DLD1 (cell line): ENCODE data around the gene LMO7.

Experiments used
- in situ Hi-C: cut with HindIII; loops from 2 replicates; pipeline ENCODE4 v1.10.0; 2017; ENCODE audit warnings: low sequenced_read_pairs

LMO7 gene

DNA sequence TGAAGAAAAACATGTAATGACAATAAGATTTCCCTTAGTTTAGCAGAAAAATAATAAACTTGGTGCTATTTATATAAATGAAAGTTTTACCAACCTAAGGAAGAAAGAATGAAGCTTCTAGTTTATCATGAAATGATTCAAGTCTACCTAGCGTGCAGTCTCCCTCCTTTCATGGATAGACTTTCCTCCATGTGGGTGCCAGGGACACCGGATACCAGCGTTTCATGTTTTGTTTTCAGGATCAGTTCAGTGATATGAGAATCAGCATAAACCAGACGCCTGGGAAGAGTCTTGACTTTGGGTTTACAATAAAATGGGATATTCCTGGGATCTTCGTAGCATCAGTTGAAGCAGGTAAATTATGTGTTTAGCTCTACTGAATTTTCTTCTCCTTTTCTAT is 196.7 kb downstream of the LMO7 start:
- in situ Hi-C loops: no loop called here

DNA sequence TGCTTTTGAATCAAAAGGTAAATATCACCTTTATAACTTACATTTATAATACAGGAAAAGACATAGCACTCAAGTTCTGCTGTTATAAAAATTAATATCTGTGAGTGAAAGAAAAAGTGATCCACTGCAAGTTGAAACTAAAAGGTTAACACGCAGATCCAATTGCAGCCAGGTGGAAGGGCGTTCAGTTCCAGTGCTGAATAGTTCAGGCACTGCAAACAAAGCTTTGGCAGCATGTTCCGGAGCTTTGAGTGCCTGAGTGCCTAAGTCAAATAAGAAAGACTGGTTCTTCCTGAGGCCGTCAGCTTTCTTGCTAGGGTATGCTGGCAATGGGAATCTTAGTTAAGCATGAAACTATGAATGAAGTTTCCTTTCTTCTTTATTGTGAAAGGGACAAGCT is 200.3 kb downstream of the LMO7 start:
- in situ Hi-C loops: no loop called here

GRCh38 chr13:75838366-75839005 is 202.4 kb downstream of the LMO7 start:
- in situ Hi-C loops: no loop called here

- in situ Hi-C loops: no loop called here
Measured at GRCh38 chr13:75839406-75839805, 203.3 kb downstream of the LMO7 start.

- in situ Hi-C loops: no loop called here
Measured at GRCh38 chr13:75841905-75842304, 205.8 kb downstream of the LMO7 start.

DNA sequence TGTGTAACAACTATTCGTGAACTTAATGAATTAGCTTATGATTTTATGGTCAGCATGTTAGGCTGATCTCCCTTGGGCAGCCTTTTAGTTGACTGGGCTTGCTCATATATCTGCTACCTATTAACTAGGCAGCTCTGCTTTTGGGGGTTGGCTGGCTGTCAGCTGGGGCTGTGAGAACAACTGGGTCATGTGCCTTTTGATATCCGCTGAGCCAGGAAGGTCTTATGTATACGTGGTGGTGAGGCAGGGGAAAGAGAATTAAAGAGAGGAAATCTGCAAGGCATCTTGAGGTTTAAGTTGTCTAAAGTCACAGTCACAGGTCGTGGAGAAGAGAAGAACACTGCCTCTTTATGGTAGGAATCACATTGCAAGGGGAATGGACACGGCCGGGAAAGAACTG is 206.9 kb downstream of the LMO7 start:
- in situ Hi-C loops: no loop called here

- in situ Hi-C loops: no loop called here
Measured at GRCh38 chr13:75843991-75844390, 207.9 kb downstream of the LMO7 start.

- in situ Hi-C loops: no loop called here
Measured at GRCh38 chr13:75847588-75847987, 211.5 kb downstream of the LMO7 start.

DNA sequence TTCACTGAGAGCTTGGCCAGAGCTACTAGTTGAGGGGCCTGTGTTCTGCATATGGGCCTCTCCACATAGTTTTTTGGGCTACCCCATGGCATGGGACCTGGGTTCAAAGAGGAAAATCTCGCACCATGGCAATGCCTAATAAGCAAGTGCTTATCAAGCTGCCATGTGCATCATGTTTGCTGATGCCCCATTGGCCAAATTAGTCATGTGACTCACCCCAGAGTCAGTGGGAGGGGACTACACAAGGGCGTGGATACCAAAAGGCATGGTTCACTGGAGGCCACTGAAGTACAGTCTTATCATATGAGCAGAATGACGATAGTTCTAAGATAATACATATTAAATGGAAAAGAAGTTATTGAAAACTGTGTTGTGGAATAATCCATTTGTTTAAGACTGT is 214.8 kb downstream of the LMO7 start:
- in situ Hi-C loops: loop anchor here (25.0 kb wide), 1 partner anchor 1061 kb away; no protein-coding TSS in a partner anchor

DNA sequence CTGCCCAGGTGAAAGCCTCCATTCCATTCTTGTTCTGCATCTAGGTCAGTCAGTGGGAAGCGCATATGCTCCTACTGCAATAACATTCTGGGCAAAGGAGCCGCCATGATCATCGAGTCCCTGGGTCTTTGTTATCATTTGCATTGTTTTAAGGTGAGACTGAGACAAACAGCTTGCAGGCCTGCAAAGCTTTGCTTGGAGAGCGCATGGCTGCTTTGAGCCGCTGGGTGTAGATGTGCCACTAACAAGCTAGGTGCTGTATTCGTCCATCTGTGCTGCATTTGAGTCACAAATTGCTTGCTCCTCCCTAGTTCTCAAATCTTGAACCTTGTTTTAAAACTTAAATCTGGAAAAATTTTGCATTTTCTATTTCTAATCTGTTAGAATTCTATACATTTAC is 219.1 kb downstream of the LMO7 start:
- in situ Hi-C loops: loop anchor here (25.0 kb wide), 1 partner anchor 1057 kb away; no protein-coding TSS in a partner anchor

DNA sequence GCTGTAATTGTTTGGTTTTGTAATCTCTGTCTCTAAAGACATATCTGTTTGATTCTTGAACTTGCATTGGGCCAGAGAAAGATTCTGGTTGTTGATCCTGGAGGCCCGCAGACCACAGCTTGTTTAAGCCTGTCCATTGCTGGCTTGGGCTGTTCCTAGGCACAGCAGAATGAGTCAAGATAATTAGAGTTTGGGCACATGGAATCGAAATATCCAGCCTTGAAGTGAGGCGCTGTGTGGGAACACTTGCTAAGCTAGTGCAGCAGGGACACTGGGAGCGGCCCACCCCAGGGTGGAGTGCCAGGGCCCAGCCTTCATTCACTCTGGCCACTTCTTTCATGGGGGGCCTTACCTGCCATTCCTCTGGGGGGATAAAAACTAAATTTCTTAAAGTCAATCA is 219.7 kb downstream of the LMO7 start:
- in situ Hi-C loops: loop anchor here (25.0 kb wide), 1 partner anchor 1056 kb away; no protein-coding TSS in a partner anchor

GRCh38 chr13:75857291-75857690 is 221.2 kb downstream of the LMO7 start:
- in situ Hi-C loops: loop anchor here (25.0 kb wide), 1 partner anchor 1055 kb away; no protein-coding TSS in a partner anchor

- in situ Hi-C loops: loop anchor here (25.0 kb wide), 1 partner anchor 1051 kb away; no protein-coding TSS in a partner anchor
Measured at GRCh38 chr13:75860935-75861334, 224.8 kb downstream of the LMO7 start.

- in situ Hi-C loops: loop anchor here (25.0 kb wide), 1 partner anchor 1051 kb away; no protein-coding TSS in a partner anchor
Measured at GRCh38 chr13:75861786-75862185, 225.7 kb downstream of the LMO7 start.

GRCh38 chr13:75864718-75865117 is 228.6 kb downstream of the LMO7 start:
- in situ Hi-C loops: loop anchor here (25.0 kb wide), 1 partner anchor 1048 kb away; no protein-coding TSS in a partner anchor

- in situ Hi-C loops: loop anchor here (25.0 kb wide), 1 partner anchor 1045 kb away; no protein-coding TSS in a partner anchor
Measured at GRCh38 chr13:75867379-75868117, 231.4 kb downstream of the LMO7 start.

DNA sequence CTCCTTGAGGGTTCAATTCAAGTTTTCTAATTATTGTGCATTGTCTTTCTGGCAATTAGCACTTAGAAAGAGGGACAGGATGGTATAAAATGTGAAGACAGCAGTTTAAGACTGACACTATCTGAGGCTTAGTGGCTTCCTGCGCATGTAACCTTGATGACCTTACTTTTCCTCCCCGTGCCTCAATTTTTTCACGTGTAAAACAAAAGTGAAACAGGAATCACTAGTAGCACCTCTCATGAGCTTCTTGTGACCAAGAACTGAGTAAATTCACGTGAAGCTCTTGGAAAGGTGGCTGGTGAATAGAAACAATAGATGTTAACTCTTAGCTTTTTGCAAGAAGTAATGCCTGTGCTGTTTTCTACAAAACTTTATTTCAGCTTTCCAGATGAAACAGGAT is 233.9 kb downstream of the LMO7 start:
- in situ Hi-C loops: loop anchor here (25.0 kb wide), 1 partner anchor 1042 kb away; no protein-coding TSS in a partner anchor

- in situ Hi-C loops: loop anchor here (25.0 kb wide), 1 partner anchor 1042 kb away; no protein-coding TSS in a partner anchor
Measured at GRCh38 chr13:75870397-75870903, 234.3 kb downstream of the LMO7 start.

DNA sequence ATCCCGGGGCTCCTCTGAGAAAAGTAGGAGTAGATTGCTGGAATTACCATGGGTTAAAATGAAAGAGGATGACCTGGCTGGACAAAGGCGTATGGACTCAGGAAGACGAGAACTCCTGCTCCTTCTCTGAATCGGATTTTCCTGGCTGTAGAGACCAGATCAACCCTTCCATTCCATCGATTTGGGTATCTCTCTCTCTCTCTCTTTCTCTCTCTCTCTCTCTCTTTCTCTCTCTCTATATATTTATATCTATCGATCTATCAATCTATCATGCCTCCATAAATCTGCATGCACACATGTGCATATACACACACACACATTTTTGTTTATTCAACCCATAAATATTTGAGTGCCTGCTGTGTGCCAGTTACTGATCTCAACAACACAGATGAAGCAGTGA is 234.9 kb downstream of the LMO7 start:
- in situ Hi-C loops: loop anchor here (25.0 kb wide), 1 partner anchor 1041 kb away; no protein-coding TSS in a partner anchor

DNA sequence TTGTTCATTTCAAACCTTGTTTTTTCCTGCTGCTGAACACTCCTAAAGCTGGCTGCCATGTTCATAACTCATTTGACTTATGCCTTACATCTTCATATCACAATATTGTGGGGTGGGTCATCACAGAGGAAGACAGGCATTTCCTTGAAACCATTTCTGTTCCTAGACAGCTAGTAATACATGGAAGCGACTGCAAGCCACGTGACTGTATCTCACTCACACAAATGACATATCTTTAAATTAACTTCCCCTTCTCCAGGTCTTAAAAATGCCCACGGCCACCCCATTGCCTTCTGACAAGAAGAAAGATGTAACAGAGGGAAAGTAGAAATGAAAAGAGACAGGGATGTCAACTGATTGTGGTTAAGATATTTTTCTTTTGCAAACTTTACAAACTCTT is 236.8 kb downstream of the LMO7 start:
- in situ Hi-C loops: loop anchor here (25.0 kb wide), 1 partner anchor 1039 kb away; no protein-coding TSS in a partner anchor

- in situ Hi-C loops: loop anchor here (25.0 kb wide), 1 partner anchor 1039 kb away; no protein-coding TSS in a partner anchor
Measured at GRCh38 chr13:75873494-75873893, 237.4 kb downstream of the LMO7 start.
